Measurements from ENCODE around the gene NKTR.

NKTR gene

GRCh38 chr3:42694366-42694765, 93.9 kb downstream of the NKTR start:
- H3K27me3 ChIP-seq (ENCODE audit: control insufficient read depth, insufficient read depth, low read length) = peaks cover 67% of the 10 kb centered on the region
- no peaks in the 10 kb centered on the region for H3K36me3 ChIP-seq (ENCODE audit: insufficient read depth, low read length)
- H3K9me3 ChIP-seq (replicated peaks; ENCODE audit: low read length) = no peaks in the 10 kb centered on the region
- H3K4me3 ChIP-seq (ENCODE audit: low read length) = no peak overlapping the region
- no peak overlapping the region for H3K9ac ChIP-seq (ENCODE audit: low read depth, low read length)
- H3K4me2 ChIP-seq (ENCODE audit: low read length) = no peak overlapping the region
- H3K4me1 ChIP-seq (ENCODE audit: control insufficient read depth, insufficient read depth, low read length) = no peaks in the 10 kb centered on the region

- Histone ChIP-seq H3K4me2 (ENCODE audit: low read length) (no peak overlapping the region), H3K9ac (ENCODE audit: low read depth, low read length) (no peak overlapping the region), H3K4me3 (ENCODE audit: low read length) (no peak overlapping the region), H3K4me1 (ENCODE audit: control insufficient read depth, insufficient read depth, low read length) (peaks cover 3% of the 10 kb centered on the region), H3K36me3 (ENCODE audit: insufficient read depth, low read length) (no peaks in the 10 kb centered on the region), H3K27me3 (ENCODE audit: control insufficient read depth, insufficient read depth, low read length) (peaks cover 50% of the 10 kb centered on the region), H3K9me3 (replicated peaks; ENCODE audit: low read length) (no peaks in the 10 kb centered on the region)
These were observed 96.1 kb downstream of the NKTR start for GRCh38 chr3:42696356-42697288.

- Histone ChIP-seq H3K9ac (ENCODE audit: low read depth, low read length) (no peak overlapping the region), H3K4me3 (ENCODE audit: low read length) (no peak overlapping the region)
These were observed 97.0 kb downstream of the NKTR start for GRCh38 chr3:42697289-42698051.

More at GRCh38 chr3:42697289-42698051, 97.0 kb downstream of the NKTR start:
- H3K4me2 ChIP-seq (ENCODE audit: low read length) = no peak overlapping the region
- no peaks in the 10 kb centered on the region for H3K9me3 ChIP-seq (replicated peaks; ENCODE audit: low read length)
- peaks cover 3% of the 10 kb centered on the region for H3K4me1 ChIP-seq (ENCODE audit: control insufficient read depth, insufficient read depth, low read length)
- H3K36me3 ChIP-seq (ENCODE audit: insufficient read depth, low read length) = no peaks in the 10 kb centered on the region
- H3K27me3 ChIP-seq (ENCODE audit: control insufficient read depth, insufficient read depth, low read length) = peaks cover 42% of the 10 kb centered on the region

Data from skeletal muscle satellite cell (primary cell).